ENCODE results near the gene CREBBP.

DNA sequence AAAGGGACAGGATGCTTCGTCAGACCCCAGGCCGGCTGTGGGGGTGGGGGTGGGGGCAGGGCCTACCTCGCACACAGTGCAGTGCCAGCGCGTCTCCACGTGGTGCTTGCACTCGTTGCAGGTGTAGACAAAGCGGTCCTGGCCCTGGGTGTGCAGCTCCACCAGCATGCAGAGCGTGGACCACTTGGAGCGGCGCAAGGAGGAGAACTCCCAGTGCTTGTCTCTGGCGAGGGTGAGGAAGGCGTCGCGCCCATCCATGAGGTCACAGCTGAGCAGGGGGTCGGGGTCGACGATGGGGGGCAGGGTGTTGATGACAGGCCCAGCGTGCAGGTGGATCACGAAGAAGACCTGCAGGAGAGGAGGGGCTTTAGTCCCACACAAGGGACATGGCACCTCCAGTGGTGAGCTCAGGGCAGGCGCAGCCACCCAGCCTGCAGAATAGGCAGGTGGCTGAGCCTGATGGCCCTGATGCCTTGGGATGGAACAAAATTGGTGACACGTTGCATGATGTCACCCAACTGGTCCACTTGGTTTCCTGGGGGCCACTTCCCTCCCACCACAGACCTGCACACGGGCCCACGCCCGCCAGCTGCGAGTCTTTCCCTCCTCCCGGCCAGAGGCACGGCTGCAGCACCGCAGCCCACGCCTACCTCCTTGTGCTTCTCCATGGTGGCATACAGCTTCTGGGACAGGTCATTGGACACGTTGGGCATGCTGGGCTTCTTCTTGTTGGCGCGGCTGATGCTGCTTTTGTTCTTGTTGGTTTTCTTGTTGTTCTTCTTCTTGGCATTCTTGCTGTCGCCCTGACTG lies 149.2 kb downstream of the CREBBP start:
- no peak for TF ChIP-seq POLR2A (IDR thresholded peaks at IDR 0.05)
- TF ChIP-seq, protein P1, sequence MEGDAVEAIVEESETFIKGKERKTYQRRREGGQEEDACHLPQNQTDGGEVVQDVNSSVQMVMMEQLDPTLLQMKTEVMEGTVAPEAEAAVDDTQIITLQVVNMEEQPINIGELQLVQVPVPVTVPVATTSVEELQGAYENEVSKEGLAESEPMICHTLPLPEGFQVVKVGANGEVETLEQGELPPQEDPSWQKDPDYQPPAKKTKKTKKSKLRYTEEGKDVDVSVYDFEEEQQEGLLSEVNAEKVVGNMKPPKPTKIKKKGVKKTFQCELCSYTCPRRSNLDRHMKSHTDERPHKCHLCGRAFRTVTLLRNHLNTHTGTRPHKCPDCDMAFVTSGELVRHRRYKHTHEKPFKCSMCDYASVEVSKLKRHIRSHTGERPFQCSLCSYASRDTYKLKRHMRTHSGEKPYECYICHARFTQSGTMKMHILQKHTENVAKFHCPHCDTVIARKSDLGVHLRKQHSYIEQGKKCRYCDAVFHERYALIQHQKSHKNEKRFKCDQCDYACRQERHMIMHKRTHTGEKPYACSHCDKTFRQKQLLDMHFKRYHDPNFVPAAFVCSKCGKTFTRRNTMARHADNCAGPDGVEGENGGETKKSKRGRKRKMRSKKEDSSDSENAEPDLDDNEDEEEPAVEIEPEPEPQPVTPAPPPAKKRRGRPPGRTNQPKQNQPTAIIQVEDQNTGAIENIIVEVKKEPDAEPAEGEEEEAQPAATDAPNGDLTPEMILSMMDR (IDR thresholded peaks at IDR 0.05) = no peak

All from prostate gland (tissue), 2 donors.